ENCODE measurements around the gene OR7G2.

- TF ChIP-seq CTCF (IDR thresholded peaks at IDR 0.05) (no peak), POLR2A (IDR thresholded peaks at IDR 0.05) (no peak), EP300 (IDR thresholded peaks at IDR 0.05) (no peak)
These were observed 32.4 kb upstream of the OR7G2 start for GRCh38 chr19:9139609-9140158.
